Spleen (tissue), 11 donors: ENCODE data around the gene KIAA1217. TPM values are rescaled to one million over a fixed set of nuclear protein-coding genes. Genes with fewer than 3 reads are reported as not detected.

Source experiments
- DNase-seq: peaks from one replicate; pipeline ENCODE4 v3.0.0-alpha.2; 2020
- H3K27ac ChIP-seq, 8 donors: fragments of 200-600 bp; sonication (generic) in 7 of 8; 1 replicate in 4 of 8; 2 replicates in 4 of 8; pipeline versions ENCODE4 v1.5.0 to v1.8.0; 2016 to 2021; ENCODE audit warnings: inconsistent platforms in 4 of 8, mild to moderate bottlenecking in 4 of 8, moderate library complexity in 1 of 8
- H3K27me3 ChIP-seq, 7 donors: fragments of 200-600 bp; sonication (generic) in 6 of 7; replicated peaks in 1 of 7; 1 replicate in 4 of 7; 2 replicates in 3 of 7; pipeline versions ENCODE4 v1.5.0 to v1.8.0; 2016 to 2021; ENCODE audit warnings: inconsistent platforms in 3 of 7, mild to moderate bottlenecking in 1 of 7
- H3K36me3 ChIP-seq, 6 donors: fragments of 200-600 bp; sonication (generic) in 5 of 6; 1 replicate in 4 of 6; 2 replicates in 2 of 6; pipeline versions ENCODE4 v1.5.0 to v1.8.0; 2016 to 2021; ENCODE audit warnings: inconsistent platforms in 2 of 6
- H3K4me1 ChIP-seq, 6 donors: fragments of 200-600 bp; sonication (generic) in 5 of 6; 1 replicate in 3 of 6; 2 replicates in 3 of 6; pipeline versions ENCODE4 v1.5.0 to v1.8.0; 2016 to 2021; ENCODE audit warnings: inconsistent platforms in 3 of 6
- H3K4me3 ChIP-seq, 8 donors: fragments of 200-600 bp; sonication (generic) in 7 of 8; 1 replicate in 4 of 8; 2 replicates in 4 of 8; pipeline versions ENCODE4 v1.5.0 to v1.8.0; 2016 to 2021; ENCODE audit warnings: inconsistent platforms in 4 of 8, mild to moderate bottlenecking in 4 of 8, moderate library complexity in 2 of 8
- H3K9me3 ChIP-seq, 8 donors: fragments of 200-600 bp; sonication (generic) in 7 of 8; 1 replicate in 4 of 8; 2 replicates in 4 of 8; pipeline versions ENCODE4 v1.5.0 to v1.8.0; 2016 to 2021; ENCODE audit warnings: inconsistent platforms in 4 of 8
- POLR2A ChIP-seq, 3 donors: fragments of 450-650 bp; IDR thresholded peaks; one replicate each; pipeline ENCODE4 v1.5.1; 2017; ENCODE audit warnings: antibody characterized with exemption in 3 of 3, mild to moderate bottlenecking in 1 of 3
- POLR2AphosphoS5 ChIP-seq, 3 donors: sonication (generic); formaldehyde crosslinking; IDR thresholded peaks; one replicate each; pipeline ENCODE4 v1.5.1; 2017; ENCODE audit warnings: antibody characterized with exemption in 3 of 3
- WGBS, 5 donors: extraction: QIAGEN DNeasy Blood & Tissue Kit in 3 of 5; methylation state at CpG; one replicate each; pipeline versions ENCODE4 v1.1.5 to v1.1.7; 2013 to 2018; 5-methylcytosine and 5-hydroxymethylcytosine counted together
- intact Hi-C: fragments of 100-400 bp; cut with DNase I; formaldehyde crosslinking; loops from one replicate; pipeline ENCODE4 v1.15.0; 2023; ENCODE audit warnings: low total_unique reads
- polyA plus RNA-seq, 3 donors: library from polyadenylated mRNA; stranded (reverse); fragments of 200-250 nt; gene quantifications; one replicate each; pipeline ENCODE4 v1.2.1, GENCODE V29; 2013
- total RNA-seq, 7 donors: library from RNA; depleted of rRNA in 3 of 7; stranded (reverse); fragments of >200 nt in 3 of 7; fragmentation: NEBNext Ultra II Directional in 4 of 7; extraction: Animal tissue kit (Norgen Biotek cat#: 25700) in 4 of 7; gene quantifications; one replicate each; pipeline versions ENCODE4 v1.1.0 to v1.2.1, GENCODE V29; 2016 to 2021
- TF ChIP-seq, protein P1 (sequence below), 11 experiments: fragments of 200-600 bp in 7 of 11; fragments of 450-650 bp in 4 of 11; sonication (generic) in 4 of 11; IDR thresholded peaks in 8 of 11; conservative IDR thresholded peaks in 3 of 11; 1 replicate in 7 of 11; 2 replicates in 4 of 11; pipeline versions ENCODE4 v1.4.0 to v1.8.0; 2016 to 2021; ENCODE audit warnings: antibody characterized with exemption in 11 of 11, inconsistent platforms in 4 of 11, mild to moderate bottlenecking in 1 of 11
- donor health status: healthy with polysubstance abuse.
- donor health status: DM: no; HTN: no; CAD: no; lungs with moderate emphysema.
- donor health status: DM: no; HTN: no; CAD: no.
- donor health status: Bipolar disorder and iron deficiency.
- donor health status: healthy.
- donor health status: DM: no; HTN: no; CAD: no.
- donor health status: DM: yes; HTN: yes; CAD: no.

KIAA1217 gene
- total and polyA plus RNA-seq, 10 donors: 2.2 to 40.7 (median 21.4) TPM

- H3K27ac ChIP-seq: no peak overlapping the region
- TF ChIP-seq, protein P1, sequence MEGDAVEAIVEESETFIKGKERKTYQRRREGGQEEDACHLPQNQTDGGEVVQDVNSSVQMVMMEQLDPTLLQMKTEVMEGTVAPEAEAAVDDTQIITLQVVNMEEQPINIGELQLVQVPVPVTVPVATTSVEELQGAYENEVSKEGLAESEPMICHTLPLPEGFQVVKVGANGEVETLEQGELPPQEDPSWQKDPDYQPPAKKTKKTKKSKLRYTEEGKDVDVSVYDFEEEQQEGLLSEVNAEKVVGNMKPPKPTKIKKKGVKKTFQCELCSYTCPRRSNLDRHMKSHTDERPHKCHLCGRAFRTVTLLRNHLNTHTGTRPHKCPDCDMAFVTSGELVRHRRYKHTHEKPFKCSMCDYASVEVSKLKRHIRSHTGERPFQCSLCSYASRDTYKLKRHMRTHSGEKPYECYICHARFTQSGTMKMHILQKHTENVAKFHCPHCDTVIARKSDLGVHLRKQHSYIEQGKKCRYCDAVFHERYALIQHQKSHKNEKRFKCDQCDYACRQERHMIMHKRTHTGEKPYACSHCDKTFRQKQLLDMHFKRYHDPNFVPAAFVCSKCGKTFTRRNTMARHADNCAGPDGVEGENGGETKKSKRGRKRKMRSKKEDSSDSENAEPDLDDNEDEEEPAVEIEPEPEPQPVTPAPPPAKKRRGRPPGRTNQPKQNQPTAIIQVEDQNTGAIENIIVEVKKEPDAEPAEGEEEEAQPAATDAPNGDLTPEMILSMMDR (IDR thresholded peaks at IDR 0.05 in 8 of 11, conservative IDR thresholded peaks at IDR 0.05 in 3 of 11): no peak
- no peak for TF ChIP-seq POLR2A (IDR thresholded peaks at IDR 0.05)
- no peak for TF ChIP-seq POLR2AphosphoS5 (IDR thresholded peaks at IDR 0.05)
- H3K4me1 ChIP-seq: no peaks in the 10 kb centered on the region
- no peak for DNase-seq
- H3K9me3 ChIP-seq: no peaks in the 10 kb centered on the region
- no peak overlapping the region for H3K4me3 ChIP-seq
- WGBS, 5 donors: 86 to 96% (median 93%) methylated on average over 6 of the region's 6 CpGs
- intact Hi-C loops: no loop called here
- peaks cover 0 to 60% (median 3%) of the 10 kb centered on the region in 6 donors for H3K36me3 ChIP-seq
- no peaks in the 10 kb centered on the region for H3K27me3 ChIP-seq
Measured at GRCh38 chr10:24528946-24529345, 320.0 kb downstream of the KIAA1217 start.

- H3K4me3 ChIP-seq: no peak overlapping the region
- peaks cover 0 to 57% (median 3%) of the 10 kb centered on the region in 6 donors for H3K36me3 ChIP-seq
- H3K4me1 ChIP-seq: no peaks in the 10 kb centered on the region
- no peak for DNase-seq
- H3K27ac ChIP-seq: no peak overlapping the region
- H3K27me3 ChIP-seq: no peaks in the 10 kb centered on the region
- 85 to 95% (median 88%) methylated on average over 2 of the region's 2 CpGs for WGBS, 5 donors
- TF ChIP-seq POLR2A (IDR thresholded peaks at IDR 0.05): no peak
- TF ChIP-seq POLR2AphosphoS5 (IDR thresholded peaks at IDR 0.05): no peak
- TF ChIP-seq, protein P1 (IDR thresholded peaks at IDR 0.05 in 8 of 11, conservative IDR thresholded peaks at IDR 0.05 in 3 of 11): no peak
- no peaks in the 10 kb centered on the region for H3K9me3 ChIP-seq
- intact Hi-C loops: no loop called here
Measured at GRCh38 chr10:24531439-24531838, 322.5 kb downstream of the KIAA1217 start.

DNA sequence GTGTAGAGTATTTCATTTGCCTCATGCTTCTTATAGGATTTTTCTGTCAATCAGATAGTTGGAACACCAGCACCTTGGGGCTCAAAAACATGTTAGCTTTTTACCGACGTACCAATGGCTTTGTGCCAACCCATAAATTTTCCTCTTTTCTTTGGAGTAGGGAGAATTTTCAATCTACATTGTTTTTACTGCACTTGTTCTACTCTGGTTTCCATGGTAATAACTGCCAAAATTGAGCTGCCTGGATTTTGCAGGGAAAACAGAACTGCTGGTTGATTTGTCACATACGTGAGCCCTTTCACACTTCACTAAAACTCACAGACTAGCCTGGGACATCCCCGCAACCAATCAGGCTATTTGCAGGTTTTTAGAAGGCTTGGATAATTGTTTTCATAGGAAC is 325.0 kb downstream of the KIAA1217 start:
- Histone ChIP-seq H3K27ac (no peak overlapping the region), H3K9me3 (no peaks in the 10 kb centered on the region), H3K4me1 (no peaks in the 10 kb centered on the region), H3K27me3 (no peaks in the 10 kb centered on the region), H3K36me3 (peaks cover 0 to 53% (median 9%) of the 10 kb centered on the region in 6 donors), H3K4me3 (no peak overlapping the region)
- WGBS, 5 donors: 67 to 92% (median 82%) methylated on average over 4 of the region's 4 CpGs
- DNase-seq: no peak
- TF ChIP-seq, protein P1 (IDR thresholded peaks at IDR 0.05 in 8 of 11, conservative IDR thresholded peaks at IDR 0.05 in 3 of 11): no peak
- TF ChIP-seq POLR2AphosphoS5 (IDR thresholded peaks at IDR 0.05) (no peak), POLR2A (IDR thresholded peaks at IDR 0.05) (no peak)
- intact Hi-C loops: no loop called here

DNA sequence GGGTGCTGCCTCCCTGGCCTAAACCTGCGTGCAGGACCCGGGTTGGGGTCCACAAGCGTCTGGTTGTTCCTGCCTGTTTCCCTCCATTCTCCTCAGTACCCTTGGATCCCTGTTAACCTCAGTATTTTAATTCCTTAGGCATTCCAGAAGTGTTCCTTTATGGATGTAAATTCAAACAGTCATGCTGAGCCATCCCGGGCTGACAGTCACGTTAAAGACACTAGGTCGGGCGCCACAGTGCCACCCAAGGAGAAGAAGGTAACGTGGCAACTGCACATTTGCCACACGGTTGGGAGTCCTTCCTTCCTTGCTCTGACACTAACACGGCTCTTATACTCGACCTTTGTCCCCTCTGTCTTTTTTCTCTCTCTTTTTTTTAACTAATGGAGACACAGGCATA is 327.7 kb downstream of the KIAA1217 start:
- no peaks in the 10 kb centered on the region for H3K27me3 ChIP-seq
- no peak overlapping the region for H3K4me3 ChIP-seq
- H3K27ac ChIP-seq: no peak overlapping the region
- WGBS, 5 donors: 82 to 87% (median 83%) methylated on average over 11 of the region's 11 CpGs
- peaks cover 0 to 57% (median 9%) of the 10 kb centered on the region in 6 donors for H3K36me3 ChIP-seq
- TF ChIP-seq POLR2AphosphoS5 (IDR thresholded peaks at IDR 0.05) (no peak), POLR2A (IDR thresholded peaks at IDR 0.05) (no peak)
- TF ChIP-seq, protein P1 (IDR thresholded peaks at IDR 0.05 in 8 of 11, conservative IDR thresholded peaks at IDR 0.05 in 3 of 11): no peak
- no peaks in the 10 kb centered on the region for H3K4me1 ChIP-seq
- no peak for DNase-seq
- no peaks in the 10 kb centered on the region for H3K9me3 ChIP-seq
- intact Hi-C loops: no loop called here
